DMS114 treated with DMSO at 0.1 percent for 48 hours (cell line): ENCODE data around the gene EPB41L2.

Experiments used
- DNase-seq: peaks from one replicate; lab custom pipeline; 2025; ENCODE audit not compliant: unreplicated experiment; lab: John Stamatoyannopoulos, UW

The EPB41L2 gene

DNA sequence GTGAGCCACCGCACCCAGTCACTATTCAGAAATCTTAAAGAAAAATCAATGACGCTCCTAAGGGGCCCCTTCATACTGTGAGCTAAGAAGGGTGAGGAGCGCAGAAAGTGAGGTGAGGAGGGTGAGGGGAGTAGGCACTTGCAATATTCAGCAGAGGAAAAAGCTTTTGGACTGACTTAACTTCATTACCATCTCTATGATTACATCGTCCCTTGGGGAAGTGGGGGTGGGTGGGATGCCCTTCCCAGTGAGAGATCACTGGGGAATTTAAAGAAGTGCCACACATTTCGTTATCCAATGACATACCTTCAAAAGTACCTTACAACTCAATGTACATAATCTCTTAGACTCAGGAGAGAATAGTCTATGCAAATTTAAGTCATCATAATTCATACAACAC is 189.3 kb downstream of the EPB41L2 start:
- no peak for DNase-seq

DNA sequence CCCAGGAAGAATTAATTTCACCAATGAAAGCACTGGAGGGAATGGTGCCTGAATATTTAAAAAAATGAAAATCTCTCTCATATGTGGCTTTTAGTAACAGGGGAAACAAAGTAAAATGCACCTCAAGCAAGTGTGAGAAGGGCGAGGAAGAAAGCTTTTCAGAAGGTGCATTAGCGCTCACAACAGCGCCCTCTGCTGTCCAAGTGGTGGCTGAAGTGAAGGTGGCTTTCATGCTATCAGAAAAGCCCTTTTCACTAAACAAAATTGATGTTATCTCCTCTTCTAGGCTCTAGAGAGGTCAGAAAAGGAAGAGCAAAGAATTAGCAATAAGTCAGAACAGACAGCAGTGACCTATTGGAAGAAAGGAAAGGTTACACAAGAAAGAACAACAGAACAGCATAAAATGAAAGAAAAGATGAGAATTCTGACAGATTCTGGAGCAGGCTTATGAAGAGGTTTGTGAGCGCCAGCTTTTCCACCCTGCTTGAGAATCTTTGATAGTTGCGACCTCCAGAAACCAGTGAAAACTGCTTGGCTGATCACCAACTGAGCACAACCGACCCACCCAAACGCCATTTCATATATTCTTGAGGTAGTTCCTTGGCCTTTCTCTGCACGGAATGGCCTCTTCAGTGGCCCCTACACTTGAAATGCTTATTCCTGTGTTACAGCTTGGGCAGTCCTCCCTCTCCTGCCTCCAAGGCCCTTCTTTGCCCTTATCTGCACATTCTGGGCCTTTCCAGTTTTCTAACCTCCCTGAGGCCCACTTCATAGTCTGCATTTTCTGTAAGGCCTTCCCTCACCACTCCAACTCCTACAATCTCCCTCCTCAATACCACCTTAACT is 190.6 kb downstream of the EPB41L2 start:
- DNase-seq, result peak; percentile 12

DNA sequence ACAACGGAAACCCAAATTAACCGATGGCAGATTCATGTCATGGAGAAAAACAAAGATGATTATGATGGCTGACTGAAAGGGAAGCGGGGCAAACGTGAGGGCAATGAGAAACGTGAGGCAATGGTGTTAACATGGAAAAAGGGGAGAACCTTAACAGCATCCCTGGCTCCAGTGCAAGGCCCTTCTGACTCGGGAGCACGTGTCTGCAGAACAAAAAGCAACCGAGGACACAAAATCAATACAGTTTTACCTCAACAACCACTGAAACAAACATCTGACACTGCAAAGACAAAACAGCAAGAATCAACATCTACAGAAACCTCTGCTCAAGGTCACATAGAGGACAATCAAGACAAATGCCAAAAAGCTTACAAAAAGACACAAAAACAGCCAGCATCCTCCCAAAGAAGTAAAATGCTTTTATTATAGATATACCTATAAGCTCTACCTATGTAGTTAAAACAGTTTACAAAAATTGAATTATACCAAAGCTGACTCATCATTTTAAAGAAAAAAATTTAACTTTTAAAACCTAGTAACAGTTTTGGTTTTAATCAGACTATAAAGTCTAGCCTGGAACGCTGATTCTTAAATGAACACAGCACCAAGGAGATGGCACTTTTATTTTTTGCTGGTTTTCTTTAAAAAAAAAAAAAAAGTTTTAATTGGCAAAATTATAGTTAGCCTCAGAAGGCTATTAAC is 192.7 kb downstream of the EPB41L2 start:
- no peak for DNase-seq

DNA sequence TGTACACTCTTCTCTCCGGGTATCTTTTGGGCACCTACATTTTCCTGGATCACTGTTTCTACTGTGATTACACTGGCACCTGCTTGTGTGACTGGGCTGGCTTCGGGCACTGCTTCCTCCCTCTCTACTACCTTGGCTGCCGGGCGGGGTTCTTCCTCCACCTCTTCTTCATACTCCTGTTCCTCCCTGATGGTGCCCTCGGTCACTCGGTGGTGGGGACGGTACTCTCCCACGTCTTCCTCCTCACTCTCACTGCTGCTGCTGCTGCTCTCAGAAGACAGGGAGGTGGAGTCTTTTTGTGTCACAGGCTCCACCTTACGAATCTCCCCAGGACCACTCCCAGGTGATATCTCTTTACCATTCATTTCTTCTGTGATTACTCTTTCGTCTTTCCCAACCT is 193.4 kb downstream of the EPB41L2 start:
- DNase-seq, result no peak

DNA sequence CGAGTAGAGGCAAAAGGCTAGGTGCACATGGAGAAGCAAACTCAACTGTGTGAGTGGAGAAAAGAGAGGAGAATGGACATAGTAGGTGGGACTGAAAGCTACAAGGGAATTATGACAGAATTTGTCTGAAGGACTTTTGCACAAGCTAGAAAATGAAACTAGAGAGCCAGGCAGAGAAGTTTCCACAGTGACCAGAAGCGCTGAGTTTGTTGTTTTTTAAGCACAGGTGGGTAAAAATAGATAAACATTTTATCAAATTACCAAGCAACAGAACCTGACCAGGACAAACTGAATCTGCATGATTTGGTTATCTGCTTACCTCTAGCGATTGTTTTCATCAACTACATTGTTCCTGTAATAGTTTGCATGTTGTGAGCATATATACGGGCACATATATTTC is 197.3 kb downstream of the EPB41L2 start:
- DNase-seq, result no peak

DNA sequence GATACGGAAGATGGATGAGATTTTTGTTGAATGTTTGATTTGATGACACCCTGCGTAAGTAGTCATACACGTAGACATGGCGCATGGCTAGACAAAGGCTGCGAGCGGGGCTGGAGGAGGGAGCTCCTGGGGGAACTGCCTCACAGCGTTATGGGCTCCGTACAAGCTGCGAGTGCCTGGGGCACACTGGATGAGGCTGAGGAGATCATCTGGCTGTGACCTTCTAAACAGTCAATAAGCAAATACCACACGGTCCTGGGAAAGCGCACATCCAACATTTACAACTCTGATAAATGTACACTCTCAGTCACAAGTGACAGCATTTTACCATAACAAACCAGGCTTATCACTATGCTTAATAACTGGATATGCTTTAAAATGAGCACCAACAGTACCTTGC is 198.7 kb downstream of the EPB41L2 start:
- DNase-seq, result no peak

DNA sequence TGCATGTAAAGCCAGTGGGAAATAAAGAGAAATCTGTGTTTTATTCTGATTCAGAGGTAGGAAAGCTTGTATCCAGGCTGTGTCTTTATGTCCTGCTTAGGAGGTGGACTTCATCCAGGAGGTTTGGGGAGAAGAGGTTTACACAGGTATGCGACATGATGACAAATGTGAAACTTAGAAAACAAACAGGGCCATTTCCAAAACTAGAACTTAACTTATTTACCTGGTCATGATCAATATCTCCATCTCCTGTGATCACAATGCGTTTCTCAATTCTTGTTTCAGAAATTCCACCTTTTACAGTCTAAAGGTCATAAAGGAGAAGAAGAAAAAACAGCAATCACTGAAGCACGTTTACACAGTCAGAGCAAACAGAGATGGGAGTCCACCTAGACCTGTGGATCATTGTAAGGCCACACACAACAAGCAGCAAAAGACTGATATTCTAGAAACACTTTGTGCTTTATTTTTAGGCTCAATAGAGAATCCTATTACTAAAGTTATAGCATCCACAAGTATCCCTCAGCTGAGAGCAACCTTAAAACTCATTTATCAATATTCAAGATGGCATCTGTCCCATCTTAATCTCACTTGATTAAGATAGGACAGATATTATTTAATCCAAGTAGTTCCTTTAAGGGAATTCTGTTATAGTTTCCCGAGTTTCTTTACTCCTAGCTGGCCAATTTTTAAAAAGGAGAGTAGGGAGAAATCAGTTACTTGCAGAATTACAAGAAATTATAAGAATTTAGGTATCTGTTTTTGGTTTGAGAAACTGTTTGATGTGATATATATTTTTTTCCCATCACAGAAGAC is 199.4 kb downstream of the EPB41L2 start:
- DNase-seq, result no peak

DNA sequence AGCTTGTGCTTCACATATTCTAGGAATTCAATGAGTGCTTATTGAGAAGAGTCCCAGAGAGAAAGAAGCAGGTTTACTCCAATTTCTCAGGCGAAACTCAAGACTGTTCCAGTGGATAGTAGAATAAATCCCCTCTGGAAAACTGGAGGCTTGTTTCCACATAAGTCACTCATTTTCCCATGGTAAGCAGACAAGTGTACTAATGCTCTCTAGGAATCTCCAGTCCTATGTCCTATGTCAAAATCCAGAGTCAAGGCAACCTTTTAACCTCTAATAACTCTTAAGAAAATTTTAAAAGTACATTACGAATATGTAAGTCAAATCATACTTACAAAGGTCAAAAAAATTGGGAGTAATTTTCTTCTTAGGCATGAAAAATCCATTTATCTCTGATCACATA is 200.7 kb downstream of the EPB41L2 start:
- DNase-seq, result no peak

DNA sequence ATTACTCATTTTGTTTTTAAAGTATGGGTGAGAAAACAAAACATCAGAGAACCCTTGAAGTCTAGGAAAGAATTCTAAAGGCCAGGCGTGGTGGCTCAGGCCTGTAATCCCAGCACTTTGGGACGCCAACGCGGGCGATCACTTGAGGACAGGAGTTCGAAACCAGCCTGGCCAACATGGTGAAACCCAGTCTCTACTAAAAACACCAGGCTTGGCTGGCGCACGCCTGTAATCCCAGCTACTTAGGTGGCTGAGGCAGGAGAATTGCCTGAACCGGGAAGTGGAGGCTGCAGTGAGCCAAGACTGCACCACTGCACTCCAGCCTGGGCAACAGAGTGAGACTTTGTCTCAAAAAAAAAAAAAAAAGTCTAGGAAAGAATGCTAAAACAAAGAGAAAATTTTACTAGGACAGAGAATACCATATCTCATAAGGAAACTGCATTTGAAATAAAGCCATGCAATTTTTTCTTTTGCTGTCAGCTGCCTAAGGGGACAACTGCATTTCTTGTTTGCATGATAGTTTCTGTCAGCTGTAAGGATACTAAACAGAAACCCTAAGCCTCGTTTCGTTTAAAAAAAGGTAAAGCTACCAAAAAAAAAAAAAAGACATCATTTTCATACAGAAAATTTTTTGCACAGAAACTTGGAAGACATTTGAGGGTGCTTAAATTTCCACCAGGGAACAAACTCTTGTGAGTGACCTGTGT is 203.7 kb downstream of the EPB41L2 start:
- no peak for DNase-seq

DNA sequence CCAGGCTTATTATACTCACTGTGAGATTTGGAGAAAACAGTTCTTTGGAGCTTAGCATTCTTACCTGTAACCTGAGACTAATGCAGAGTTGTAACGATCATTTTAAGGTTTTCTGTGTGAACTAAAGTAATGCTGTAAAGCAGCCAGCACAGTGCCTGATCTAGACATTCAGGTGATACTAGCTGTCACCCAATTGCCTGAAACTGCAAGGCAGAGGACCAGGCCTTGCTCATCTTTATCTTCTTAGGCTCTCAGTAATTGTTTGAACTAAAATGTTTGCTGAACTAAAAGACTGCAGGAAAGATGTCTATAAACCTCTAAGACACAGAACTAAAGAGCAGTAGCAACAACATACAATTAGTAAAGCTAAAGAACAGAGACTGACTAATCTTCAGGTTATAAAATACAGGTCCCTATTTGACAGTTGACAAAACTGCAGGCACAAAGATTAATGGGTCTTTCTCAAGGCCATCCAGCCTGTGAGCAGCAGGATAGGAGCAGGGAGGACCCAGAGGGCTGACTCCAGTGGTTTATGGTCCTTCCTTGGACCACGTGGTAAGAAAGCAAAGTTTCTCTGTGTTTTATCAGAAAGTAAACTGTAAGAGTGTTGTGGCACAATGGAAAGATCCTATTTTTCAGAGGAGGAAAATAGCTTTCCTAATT is 204.4 kb downstream of the EPB41L2 start:
- no peak for DNase-seq

DNA sequence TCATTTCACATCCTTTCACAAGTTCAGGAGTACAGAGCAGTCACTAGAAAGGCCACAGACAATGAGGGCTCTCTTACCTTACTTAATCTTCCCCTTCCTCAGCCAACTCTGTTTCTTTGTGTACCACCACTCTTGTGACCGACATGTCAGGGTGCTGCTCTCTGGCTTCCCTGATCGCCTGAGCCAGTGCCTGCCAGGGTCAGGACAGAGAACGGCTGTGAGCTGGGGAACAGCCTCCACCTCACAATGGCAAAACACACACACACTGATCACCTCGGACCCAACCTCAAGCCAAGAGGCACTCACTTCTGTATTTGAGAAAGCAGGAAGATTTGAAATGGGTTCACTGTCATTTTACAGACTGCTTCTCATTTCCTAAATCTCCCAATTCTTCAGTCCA is 205.0 kb downstream of the EPB41L2 start:
- DNase-seq, result no peak

DNA sequence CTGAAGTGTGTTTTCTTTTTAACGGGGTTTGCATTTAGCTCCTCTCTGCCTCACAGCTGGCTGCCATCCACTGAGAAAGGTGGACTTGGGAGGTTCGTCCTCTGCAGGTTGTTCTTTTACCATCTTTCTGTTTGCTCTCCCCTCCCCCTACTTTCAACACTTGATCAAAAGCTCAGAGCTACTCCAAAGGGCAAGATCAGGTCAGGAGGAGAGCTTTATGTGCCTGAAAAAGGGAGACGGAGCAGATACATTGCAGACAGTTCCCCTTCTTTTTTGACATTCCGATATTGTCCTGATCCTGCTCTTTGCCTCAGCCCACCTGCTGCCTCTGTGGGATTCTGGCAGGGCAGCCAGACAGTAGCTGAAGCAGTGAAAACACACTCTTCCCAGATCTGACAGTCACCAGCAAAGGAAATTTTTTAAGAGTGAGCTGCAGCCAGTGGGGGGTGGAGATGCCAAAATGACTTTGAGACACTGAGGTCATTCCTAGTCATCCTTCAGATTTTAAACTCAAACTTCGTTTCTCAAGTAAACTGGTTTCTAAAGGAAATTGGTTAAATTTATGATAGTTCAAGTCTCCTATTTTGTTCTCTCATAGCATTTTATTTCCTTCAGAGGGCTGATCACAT is 209.4 kb downstream of the EPB41L2 start:
- no peak for DNase-seq

DNA sequence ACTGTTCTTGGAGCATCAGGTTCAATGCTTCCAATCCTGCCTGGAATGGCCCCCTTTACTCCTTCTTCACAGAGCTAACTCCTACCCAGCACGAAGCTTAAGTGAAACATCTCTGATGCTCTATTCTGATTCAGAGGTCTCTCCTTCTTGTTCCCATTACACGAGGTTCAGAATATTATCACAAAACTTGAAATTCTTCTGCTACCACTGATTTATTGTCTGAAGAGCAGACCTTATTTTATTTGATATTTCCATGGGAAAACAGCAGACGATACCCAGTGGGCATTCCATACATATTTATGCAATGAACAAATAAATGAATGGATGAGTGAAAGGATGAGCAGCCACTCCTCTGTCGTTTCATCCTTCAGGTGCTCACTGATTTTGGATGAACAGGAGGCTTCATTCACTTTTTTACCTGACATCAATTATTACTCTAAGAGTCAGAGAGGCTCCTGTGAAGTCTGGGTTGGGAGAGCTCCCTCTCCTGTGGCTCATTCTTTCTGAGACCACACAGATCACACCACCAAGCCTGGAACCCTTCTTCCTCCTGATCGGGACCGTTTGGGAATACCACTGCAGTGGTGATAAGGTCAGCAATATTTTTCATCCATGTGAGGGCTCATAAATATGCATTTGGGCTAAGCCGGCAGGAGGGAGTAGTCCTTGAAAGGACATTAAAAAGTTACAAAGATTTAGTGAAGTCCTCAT is 210.0 kb downstream of the EPB41L2 start:
- no peak for DNase-seq

DNA sequence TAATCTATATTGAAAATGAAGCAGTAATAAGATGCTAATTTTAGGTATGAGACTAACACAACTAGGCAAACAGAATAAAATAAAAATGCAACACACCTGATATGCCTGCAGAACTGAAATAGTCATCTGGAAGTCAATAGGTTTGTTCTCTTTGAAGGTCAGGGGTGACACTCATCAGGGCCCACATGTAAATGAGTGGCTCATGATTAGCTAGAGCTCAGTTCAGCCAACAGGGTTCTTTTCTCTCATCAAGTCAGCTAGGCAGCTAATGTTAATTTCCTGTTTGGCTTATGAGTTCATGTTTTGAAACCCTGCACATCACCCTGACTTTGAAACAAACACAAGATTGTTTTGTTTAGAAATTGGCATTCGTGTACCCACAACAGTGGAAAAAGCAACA is 212.0 kb downstream of the EPB41L2 start:
- DNase-seq, result no peak

DNA sequence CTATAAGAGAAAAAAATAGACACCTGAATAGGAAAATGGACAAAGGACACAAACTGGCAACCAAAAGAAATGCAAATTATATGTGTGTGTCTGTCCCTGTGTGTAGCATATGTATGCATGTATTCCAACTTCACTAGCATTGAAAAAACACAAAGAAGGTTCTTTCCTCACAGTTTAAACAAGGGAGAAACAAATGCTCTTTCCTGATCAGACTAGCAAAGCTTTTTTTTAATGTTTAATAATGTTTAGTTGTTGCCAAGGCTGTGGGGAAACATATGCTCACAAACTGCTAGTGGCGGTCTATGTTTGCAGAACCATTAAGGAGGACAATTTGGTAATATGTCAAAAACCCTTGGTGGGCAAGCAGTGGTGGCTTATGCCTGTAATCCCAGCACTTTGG is 213.5 kb downstream of the EPB41L2 start:
- DNase-seq, result no peak

DNA sequence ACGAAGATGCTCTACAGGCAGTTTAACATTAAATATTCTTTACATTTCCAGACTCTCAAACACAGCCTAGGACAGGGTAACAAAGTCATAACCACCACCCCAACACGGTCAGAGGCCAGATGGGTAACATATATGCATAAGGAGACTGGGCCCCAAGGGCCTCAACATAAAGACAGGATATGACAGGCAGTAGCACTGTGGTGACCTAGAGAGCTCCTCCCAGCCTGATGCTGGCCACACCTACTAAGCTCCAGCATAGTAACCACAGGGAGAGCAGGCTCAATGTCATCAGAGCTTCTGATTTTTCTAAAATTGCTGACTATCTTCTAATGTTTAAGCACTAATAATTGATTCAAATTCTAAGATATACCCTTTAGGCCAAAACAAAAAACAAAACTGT is 214.1 kb downstream of the EPB41L2 start:
- no peak for DNase-seq

DNA sequence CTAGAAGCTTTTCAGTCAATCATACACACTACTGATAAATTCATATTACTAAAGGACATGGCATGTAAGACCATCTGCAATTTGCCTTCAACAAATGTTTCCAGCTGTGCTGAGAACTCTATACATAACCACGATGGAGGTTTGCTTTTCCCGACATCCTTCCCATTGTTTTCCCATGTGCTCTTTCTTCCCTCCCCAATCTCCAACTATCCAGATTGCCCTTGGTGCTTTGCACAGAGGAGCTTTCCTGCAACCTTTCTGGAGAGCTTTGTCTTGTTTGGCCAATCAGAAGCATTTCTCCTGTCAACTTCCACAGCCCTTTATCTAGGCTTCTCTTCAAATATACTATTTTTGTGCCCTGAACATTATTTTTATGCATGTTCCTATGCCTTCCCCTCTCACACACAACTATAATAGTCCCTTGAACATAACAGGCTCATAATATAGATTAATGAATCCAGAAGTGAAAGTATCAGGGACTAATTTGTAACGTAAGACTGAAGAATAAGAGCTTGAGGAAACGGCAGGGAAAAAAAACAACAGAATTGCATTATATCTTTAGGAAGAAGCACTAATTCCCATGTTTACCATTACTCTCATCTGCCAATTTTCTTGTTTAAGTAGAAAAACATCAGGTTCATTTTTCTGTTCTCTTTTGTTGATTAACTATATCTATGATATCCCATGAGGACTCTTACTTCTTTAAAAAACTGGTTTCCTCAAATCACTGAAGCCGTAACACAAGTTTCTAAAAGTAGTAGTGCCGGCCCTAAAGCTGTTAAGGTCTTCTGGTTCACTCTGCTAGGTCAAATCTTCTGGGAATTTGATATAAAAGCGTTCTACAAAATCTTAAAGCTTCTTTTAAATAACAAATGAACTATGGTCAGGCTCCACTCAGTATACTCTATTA is 215.8 kb downstream of the EPB41L2 start:
- DNase-seq, result no peak

DNA sequence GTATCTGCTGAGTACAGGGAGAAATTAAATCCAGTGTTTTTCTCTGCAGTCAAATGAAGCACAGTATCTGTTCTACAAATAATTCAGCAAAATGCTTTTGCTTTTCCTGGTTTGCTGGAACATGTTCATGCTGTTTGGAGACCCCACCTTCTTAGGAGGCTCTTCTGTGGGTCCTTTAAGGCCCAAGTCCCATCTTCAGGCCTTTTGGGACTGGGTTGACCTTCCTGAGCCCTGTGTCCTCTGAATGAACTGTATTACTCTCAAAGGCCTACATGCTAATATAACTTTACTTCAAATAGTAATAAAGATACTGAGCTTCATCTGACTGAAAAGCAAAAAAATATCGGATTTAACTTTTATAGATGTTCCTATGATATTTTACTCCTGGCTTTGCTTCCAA is 216.5 kb downstream of the EPB41L2 start:
- DNase-seq, result no peak
